ENCODE measurements around the gene LTN1. TPM values are rescaled to one million over a fixed set of nuclear protein-coding genes. Genes with fewer than 3 reads are reported as not detected.

LTN1 gene
- polyA plus RNA-seq, 1 of the 3 experiments (the other 2 are of a cell fraction): 3.2 TPM

DNA sequence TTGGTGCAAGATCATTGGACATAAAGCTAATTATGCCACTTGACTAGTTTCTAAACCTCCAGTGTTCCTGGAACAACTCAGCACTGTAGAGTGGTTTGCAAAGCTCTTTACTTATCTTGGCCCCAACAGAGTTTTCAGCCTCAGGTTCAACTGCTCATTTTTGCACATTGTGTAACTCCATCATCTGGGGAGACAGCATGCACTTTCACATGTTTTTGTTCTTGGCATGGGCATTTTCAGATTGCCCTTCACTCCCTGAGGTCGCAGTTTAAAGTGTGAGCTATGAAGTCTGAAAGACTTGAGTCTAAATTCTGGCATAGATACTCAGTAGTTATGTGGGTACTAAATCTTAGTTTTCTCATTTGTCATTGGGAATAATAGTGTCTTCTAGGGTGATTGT is 36.8 kb upstream of the LTN1 start:
- 88% methylated on average over 1 of the region's 1 CpG for WGBS (ENCODE audit: low lambda C conversion rate)
- no peak for DNase-seq
- no peaks in the 10 kb centered on the region for H3K9me2 ChIP-seq
- H2AFZ ChIP-seq (ENCODE audit: low read depth): no peak overlapping the region
- POLR2A ChIA-PET: interaction anchor here (1.0 kb wide), 1 partner anchor 27 kb away, joined by 3 read pairs; no protein-coding TSS in a partner anchor
- H3K27ac ChIP-seq (ENCODE audit: low read depth in 2 of 2, low read length in 1 of 2): no peak overlapping the region
- no peak overlapping the region for H3K4me2 ChIP-seq
- H3K27me3 ChIP-seq (ENCODE audit: insufficient read depth): no peaks in the 10 kb centered on the region
- H3K79me2 ChIP-seq (ENCODE audit: insufficient read depth): peaks cover 57% of the 10 kb centered on the region
- no peak for TF ChIP-seq CHD2 (IDR thresholded peaks at IDR 0.05; ENCODE audit: low read length, partially characterized antibody)
- H3K9ac ChIP-seq: no peak overlapping the region
- H3F3A ChIP-seq (replicated peaks; ENCODE audit: insufficient read depth): no peaks in the 10 kb centered on the region
- H3K9me3 ChIP-seq: no peaks in the 10 kb centered on the region
- H3K4me3 ChIP-seq (ENCODE audit: low read depth in 2 of 2, low read length in 1 of 2): no peak overlapping the region
- peaks cover 40 to 50% of the 10 kb centered on the region in 2 experiments for H3K36me3 ChIP-seq (replicated peaks in 1 of 2; ENCODE audit: control insufficient read depth in 1 of 2, insufficient read depth in 2 of 2, low read length in 1 of 2)
- peaks cover 0 to 12% of the 10 kb centered on the region in 2 experiments; a peak in 3 of 4 replicates for H3K4me1 ChIP-seq (ENCODE audit: control insufficient read depth in 1 of 2, insufficient read depth in 2 of 2, low read depth in 1 of 2, low read length in 1 of 2)
- CTCF ChIA-PET: interaction anchor here (1.2 to 1.3 kb wide), 2 partner anchors 10 to 21 kb away, joined by 3 read pairs; no protein-coding TSS in a partner anchor
- H4K20me1 ChIP-seq (ENCODE audit: insufficient read depth): no peaks in the 10 kb centered on the region

- Histone ChIP-seq H3K9ac (peak overlapping the region; percentile 90), H2AFZ (ENCODE audit: low read depth) (no peak overlapping the region; the same call in 1 of the 2 replicates), H3K4me2 (peak overlapping the region; percentile 79), H3K27ac (ENCODE audit: low read depth in 2 of 2, low read length in 1 of 2) (peak overlapping the region; percentile 66 to 97), H3F3A (replicated peaks; ENCODE audit: insufficient read depth) (peaks cover 18% of the 10 kb centered on the region), H3K4me3 (ENCODE audit: low read depth in 2 of 2, low read length in 1 of 2) (peak overlapping the region; percentile 69 to 70), H4K20me1 (ENCODE audit: insufficient read depth) (no peaks in the 10 kb centered on the region), H3K9me3 (no peaks in the 10 kb centered on the region), H3K4me1 (ENCODE audit: control insufficient read depth in 1 of 2, insufficient read depth in 2 of 2, low read depth in 1 of 2, low read length in 1 of 2) (peaks cover 0 to 12% of the 10 kb centered on the region in 2 experiments; a peak in 3 of 4 replicates), H3K79me2 (ENCODE audit: insufficient read depth) (peaks cover 52% of the 10 kb centered on the region), H3K27me3 (ENCODE audit: insufficient read depth) (no peaks in the 10 kb centered on the region), H3K9me2 (no peaks in the 10 kb centered on the region), H3K36me3 (replicated peaks in 1 of 2; ENCODE audit: control insufficient read depth in 1 of 2, insufficient read depth in 2 of 2, low read length in 1 of 2) (peaks cover 10 to 18% of the 10 kb centered on the region in 2 experiments)
- no peak for DNase-seq
- CTCF ChIA-PET: interaction anchor here (1.0 kb wide), 2 partner anchors 23 to 65 kb away, joined by 3 to 4 read pairs; no protein-coding TSS in a partner anchor
- POLR2A ChIA-PET: interaction anchor here (0.8 to 4.7 kb wide), 8 partner anchors 8 to 49 kb away, joined by 3 to 55 read pairs (median 7); partner anchors contain the start of genes CCT8 and LTN1
- WGBS (ENCODE audit: low lambda C conversion rate): 4% methylated on average over 6 of the region's 6 CpGs
- TF ChIP-seq EP300 (IDR thresholded peaks at IDR 0.05; ENCODE audit: borderline replicate concordance in 1 of 2, low read depth in 1 of 2, low read length in 1 of 2): no peak
Measured at GRCh38 chr21:29025328-29025713, 32.6 kb upstream of the LTN1 start.

DNA sequence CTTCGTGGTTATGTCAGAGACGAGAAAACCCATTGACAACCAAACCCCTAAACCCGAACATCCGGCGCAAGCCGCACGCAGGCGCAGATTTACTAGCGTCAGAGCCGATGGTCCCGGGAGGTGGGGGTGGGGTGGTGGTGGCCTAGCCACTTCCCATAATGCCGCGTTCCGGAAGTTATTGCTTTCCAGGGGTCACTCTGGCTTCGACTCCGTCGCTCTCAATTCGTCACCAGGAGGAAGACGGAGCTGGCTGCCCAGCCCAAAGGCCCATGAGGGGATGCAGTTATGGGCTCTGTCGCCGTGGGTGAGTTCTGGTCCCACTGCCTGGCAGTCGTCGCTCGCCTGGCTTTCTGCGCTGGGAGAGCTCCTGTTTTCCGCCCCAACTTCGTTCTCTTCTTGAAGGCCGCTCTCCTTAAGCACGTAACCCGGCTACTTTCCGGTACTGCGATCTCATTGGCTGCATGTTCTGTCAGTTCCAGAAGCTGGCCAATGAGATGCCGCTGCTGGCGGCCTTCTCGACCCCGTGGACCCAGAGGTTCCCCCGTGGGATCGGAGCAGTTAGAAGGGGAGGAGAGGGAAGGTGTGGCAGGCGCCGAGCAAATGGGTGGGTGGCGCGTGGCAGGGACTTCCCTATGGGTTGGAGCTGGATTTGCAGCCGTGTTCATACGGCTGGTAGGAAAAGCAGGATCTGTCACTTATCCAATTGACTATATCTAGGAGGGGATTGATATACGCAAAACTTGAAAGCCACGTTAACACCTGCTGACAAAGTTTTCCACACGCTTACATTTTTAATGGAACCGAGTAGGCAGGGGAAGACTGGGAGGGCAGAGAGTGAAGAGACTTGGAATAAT is 32.0 kb upstream of the LTN1 start, which contains the start of gene USP16:
Gene USP16, plus strand, starts transcription at position 195 of the 854 bp plus-strand sequence. CDS start 3,246 bp downstream, outside the sequence.
- peak; percentile 95 for DNase-seq
- peak within 1 kb of the TSS; percentile 96 for H2AFZ ChIP-seq (ENCODE audit: low read depth)
- peak within 1 kb of the TSS; percentile 97 for H3K27ac ChIP-seq (ENCODE audit: low read depth in 2 of 2, low read length in 1 of 2)
- H3K9ac ChIP-seq: peak within 1 kb of the TSS; percentile 90
- peaks cover 49% of the 10 kb centered on the region for H3K79me2 ChIP-seq (ENCODE audit: insufficient read depth)
- no peaks in the 10 kb centered on the region for H3K9me2 ChIP-seq
- no peaks in the 10 kb centered on the region for H4K20me1 ChIP-seq (ENCODE audit: insufficient read depth)
- H3K36me3 ChIP-seq (replicated peaks in 1 of 2; ENCODE audit: control insufficient read depth in 1 of 2, insufficient read depth in 2 of 2, low read length in 1 of 2): peaks cover 3 to 12% of the 10 kb centered on the region in 2 experiments
- POLR2A ChIA-PET: interaction anchor here (0.6 to 4.7 kb wide), 10 partner anchors 9 to 378 kb away, joined by 3 to 55 read pairs (median 6); partner anchors contain the start of genes CCT8 and LTN1
- whole genome bisulfite sequencing (ENCODE audit: low lambda C conversion rate): under 1% methylated on average over 28 of the region's 48 CpGs
- peaks cover 3 to 15% of the 10 kb centered on the region in 2 experiments; a peak in 3 of 4 replicates for H3K4me1 ChIP-seq (ENCODE audit: control insufficient read depth in 1 of 2, insufficient read depth in 2 of 2, low read depth in 1 of 2, low read length in 1 of 2)
- peak within 1 kb of the TSS; percentile 69 to 70 for H3K4me3 ChIP-seq (ENCODE audit: low read depth in 2 of 2, low read length in 1 of 2)
- peaks cover 19% of the 10 kb centered on the region for H3F3A ChIP-seq (replicated peaks; ENCODE audit: insufficient read depth)
- H3K9me3 ChIP-seq: no peaks in the 10 kb centered on the region
- peak within 1 kb of the TSS; percentile 79 for H3K4me2 ChIP-seq
- CTCF ChIA-PET: interaction anchor here (1.0 to 1.2 kb wide), 3 partner anchors 16 to 65 kb away, joined by 3 to 6 read pairs (median 4); no protein-coding TSS in a partner anchor
- no peaks in the 10 kb centered on the region for H3K27me3 ChIP-seq (ENCODE audit: insufficient read depth)
- TF ChIP-seq POLR2AphosphoS5 (IDR thresholded peaks at IDR 0.05; ENCODE audit: low read depth, low read length) (peak; percentile 77), CTCF (IDR thresholded peaks at IDR 0.05) (peak; percentile 12; the same call in 1 of the 2 replicates), SMC3 (IDR thresholded peaks at IDR 0.05; ENCODE audit: low read depth, low read length) (no peak), RAD21 (IDR thresholded peaks at IDR 0.05; ENCODE audit: low read length) (no peak), YY1 (IDR thresholded peaks at IDR 0.05; ENCODE audit: low read depth) (peak; percentile 69), MXI1 (IDR thresholded peaks at IDR 0.05; ENCODE audit: low read depth, low read length) (peak; percentile 97), CHD2 (IDR thresholded peaks at IDR 0.05; ENCODE audit: low read length, partially characterized antibody) (peak; percentile 86), RCOR1 (IDR thresholded peaks at IDR 0.05; ENCODE audit: low read length) (0 out of 2 replicates have a peak, but pooled peaks have one; percentile 15), ELF1 (IDR thresholded peaks at IDR 0.05) (peak; percentile 84), PBX3 (IDR thresholded peaks at IDR 0.05) (peak; percentile 98), SIN3A (IDR thresholded peaks at IDR 0.05; ENCODE audit: borderline replicate concordance, low read depth, low read length) (peak; percentile 75; the same call in 1 of the 2 replicates), MEF2A (IDR thresholded peaks at IDR 0.05; ENCODE audit: borderline replicate concordance, low read depth) (no peak), GABPA (IDR thresholded peaks at IDR 0.05; ENCODE audit: low read depth) (peak; percentile 87), NRF1 (IDR thresholded peaks at IDR 0.05; ENCODE audit: low read depth, low read length) (peak; percentile 75)
- TF ChIP-seq, protein P1, sequence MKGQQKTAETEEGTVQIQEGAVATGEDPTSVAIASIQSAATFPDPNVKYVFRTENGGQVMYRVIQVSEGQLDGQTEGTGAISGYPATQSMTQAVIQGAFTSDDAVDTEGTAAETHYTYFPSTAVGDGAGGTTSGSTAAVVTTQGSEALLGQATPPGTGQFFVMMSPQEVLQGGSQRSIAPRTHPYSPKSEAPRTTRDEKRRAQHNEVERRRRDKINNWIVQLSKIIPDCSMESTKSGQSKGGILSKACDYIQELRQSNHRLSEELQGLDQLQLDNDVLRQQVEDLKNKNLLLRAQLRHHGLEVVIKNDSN (IDR thresholded peaks at IDR 0.05; ENCODE audit: borderline replicate concordance, low read depth): peak; percentile 63; the same call in 1 of the 2 replicates

Measured in SK-N-SH (cell line).